Measurements from ENCODE around the gene NPNT. TPM values are rescaled to one million over a fixed set of nuclear protein-coding genes. Genes with fewer than 3 reads are reported as not detected.

NPNT gene
- total RNA-seq, 2 experiments from 2014 or later: not detected

DNA sequence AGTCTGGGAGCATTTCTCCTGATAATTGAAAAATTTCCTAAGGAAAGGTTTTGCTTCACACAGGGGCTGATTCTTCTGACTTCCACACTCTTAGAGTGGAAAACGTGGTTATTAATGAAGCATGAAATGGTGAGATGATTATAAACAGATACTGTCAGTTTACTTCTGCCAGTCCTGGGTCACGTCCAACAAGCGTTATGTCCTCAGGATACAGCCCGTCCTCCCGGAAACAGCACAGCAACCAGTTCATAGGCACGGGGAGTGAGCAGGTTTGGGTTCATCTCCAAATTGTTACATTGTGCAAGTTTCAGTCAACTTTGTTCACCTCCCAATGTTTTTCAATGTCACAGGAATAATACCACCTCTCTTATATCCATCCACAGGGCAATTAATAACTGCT lies 98.8 kb downstream of the NPNT start:
- H3K9me3 Mint-ChIP-seq: no peaks in the 10 kb centered on the region
- CTCF ChIA-PET: no interaction called here
- H3K4me1 Mint-ChIP-seq: no peaks in the 10 kb centered on the region
- H3K4me3 Mint-ChIP-seq: no peak overlapping the region
- POLR2A ChIA-PET: no interaction called here
- H3K36me3 Mint-ChIP-seq (ENCODE audit: low read depth): no peaks in the 10 kb centered on the region
- no peaks in the 10 kb centered on the region for H3K27me3 Mint-ChIP-seq
- H3K27ac Mint-ChIP-seq: no peak overlapping the region
- no peak for DNase-seq

DNA sequence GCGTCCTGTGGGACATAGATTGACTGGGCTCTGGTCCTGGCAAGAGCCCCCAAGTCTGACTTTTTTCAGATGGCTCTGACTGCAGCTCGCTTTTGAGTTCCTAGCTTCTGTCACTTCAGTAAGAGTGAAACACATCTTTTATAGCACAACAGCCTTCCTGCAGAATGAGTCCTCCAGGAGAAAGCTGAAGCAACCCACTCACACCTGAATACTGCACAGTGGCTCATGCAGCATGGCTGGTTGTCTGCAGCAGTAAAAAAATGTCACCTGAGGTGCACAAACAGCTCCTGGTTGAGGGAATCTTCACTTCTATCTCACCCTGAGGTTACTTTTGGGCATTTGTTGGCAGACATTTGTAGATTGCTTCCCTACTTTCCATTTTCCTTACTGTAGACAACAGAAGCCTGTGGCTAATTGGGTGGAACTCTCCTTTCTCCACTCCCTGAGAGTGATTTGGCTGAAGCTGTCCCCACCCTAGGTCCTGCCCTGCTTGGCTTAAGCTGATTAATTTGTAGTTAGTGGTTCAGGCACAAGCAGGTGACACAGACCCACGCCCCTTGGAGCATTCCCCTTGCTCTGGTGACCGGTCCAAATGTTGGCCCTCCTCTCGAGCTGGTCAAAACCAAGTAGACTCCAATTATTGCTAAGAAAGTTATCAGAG lies 99.7 kb downstream of the NPNT start:
- H3K4me1 Mint-ChIP-seq: no peaks in the 10 kb centered on the region
- no peak overlapping the region for H3K4me3 Mint-ChIP-seq
- H3K9me3 Mint-ChIP-seq: no peaks in the 10 kb centered on the region
- H3K36me3 Mint-ChIP-seq (ENCODE audit: low read depth): no peaks in the 10 kb centered on the region
- H3K27me3 Mint-ChIP-seq: no peaks in the 10 kb centered on the region
- no peak overlapping the region for H3K27ac Mint-ChIP-seq
- CTCF ChIA-PET: no interaction called here
- no peak for DNase-seq
- POLR2A ChIA-PET: no interaction called here

DNA sequence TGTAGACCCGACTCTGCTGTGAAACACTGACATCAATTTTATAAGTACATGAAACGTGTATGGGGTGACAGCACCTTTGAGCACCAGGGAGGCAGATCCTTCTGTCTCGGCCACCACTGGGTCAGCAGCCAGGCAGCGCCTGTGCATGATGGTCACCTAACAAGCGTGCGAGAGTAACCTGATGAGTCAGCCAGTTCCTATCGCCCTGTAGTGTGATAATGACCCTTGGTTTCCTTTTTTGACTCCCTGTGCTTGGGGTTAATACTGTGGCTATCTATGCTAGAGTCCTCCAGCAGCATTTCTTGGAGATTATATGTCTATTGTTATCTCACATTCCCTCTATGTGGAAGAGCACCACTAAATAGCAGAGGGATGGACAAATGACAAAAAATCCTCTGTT lies 101.6 kb downstream of the NPNT start:
- Mint-ChIP-seq H3K36me3 (ENCODE audit: low read depth) (no peaks in the 10 kb centered on the region), H3K4me1 (no peaks in the 10 kb centered on the region), H3K27me3 (no peaks in the 10 kb centered on the region), H3K27ac (no peak overlapping the region), H3K4me3 (no peak overlapping the region), H3K9me3 (no peaks in the 10 kb centered on the region)
- no peak for DNase-seq
- ChIA-PET CTCF (no interaction called here), POLR2A (no interaction called here)

DNA sequence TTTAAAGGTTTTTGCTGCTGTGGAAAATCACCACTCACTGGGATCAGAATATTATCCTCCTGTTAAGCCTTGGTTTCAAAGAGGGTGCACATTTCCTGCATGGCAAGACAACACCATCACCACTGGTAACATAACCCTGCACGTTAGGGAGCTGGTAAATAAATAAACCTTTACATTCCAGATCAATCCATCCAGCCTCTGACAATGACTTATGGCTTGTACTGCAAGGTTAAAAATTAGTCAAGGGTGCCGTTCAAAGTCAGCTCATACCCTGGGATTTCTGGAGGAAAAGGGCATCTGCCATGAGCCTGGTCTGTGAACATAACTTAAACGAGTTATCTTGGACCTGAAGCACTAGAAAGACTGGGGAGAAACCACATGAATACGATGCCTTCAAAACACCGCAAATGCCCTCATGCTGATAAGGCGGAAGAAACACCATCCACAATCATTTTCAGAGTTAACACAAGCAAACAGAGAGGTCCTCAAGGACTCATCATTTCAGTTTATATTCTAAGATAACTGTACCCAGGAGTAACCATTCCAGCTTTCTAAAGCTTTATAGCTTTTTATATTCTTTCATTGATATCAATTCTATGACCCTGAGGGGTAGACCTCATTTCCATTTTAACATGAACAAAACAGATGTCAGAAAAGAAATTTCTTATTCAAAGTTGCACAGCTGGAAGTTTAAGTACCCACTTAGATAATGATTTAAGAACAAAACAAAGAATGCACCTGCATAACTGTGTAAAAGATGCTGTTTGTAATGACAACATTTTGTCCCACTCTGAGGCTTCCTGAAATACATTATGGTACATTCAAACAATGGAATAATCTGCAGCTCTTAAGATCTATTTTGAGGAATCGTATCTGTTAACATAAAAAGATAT lies 103.1 kb downstream of the NPNT start:
- Mint-ChIP-seq H3K27me3 (no peaks in the 10 kb centered on the region), H3K4me3 (no peak overlapping the region), H3K4me1 (no peaks in the 10 kb centered on the region), H3K9me3 (no peaks in the 10 kb centered on the region), H3K27ac (no peak overlapping the region), H3K36me3 (ENCODE audit: low read depth) (no peaks in the 10 kb centered on the region)
- POLR2A ChIA-PET: no interaction called here
- CTCF ChIA-PET: no interaction called here
- DNase-seq: no peak

DNA sequence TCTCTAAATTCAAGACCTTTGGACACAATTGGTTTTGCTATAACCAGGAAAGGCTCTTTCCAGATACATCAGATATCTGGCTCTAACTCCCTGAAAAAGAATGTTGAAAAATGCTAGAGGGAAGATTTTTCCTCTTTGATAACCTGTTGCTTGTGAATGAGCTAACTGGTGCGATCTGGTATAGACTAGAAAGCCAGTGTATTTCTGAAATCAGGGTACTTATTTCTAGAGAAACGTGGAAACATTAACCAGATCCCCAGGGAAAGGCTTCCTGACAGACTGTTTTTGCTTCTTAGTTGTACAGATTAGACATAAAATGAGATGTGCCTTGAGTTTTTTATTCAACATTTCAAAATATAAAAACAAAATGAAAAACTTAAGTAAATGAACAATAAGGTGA lies 107.7 kb downstream of the NPNT start:
- Mint-ChIP-seq H3K9me3 (no peaks in the 10 kb centered on the region), H3K36me3 (ENCODE audit: low read depth) (no peaks in the 10 kb centered on the region), H3K27me3 (no peaks in the 10 kb centered on the region), H3K27ac (no peak overlapping the region), H3K4me3 (no peak overlapping the region), H3K4me1 (no peaks in the 10 kb centered on the region)
- no peak for DNase-seq
- ChIA-PET POLR2A (no interaction called here), CTCF (no interaction called here)

DNA sequence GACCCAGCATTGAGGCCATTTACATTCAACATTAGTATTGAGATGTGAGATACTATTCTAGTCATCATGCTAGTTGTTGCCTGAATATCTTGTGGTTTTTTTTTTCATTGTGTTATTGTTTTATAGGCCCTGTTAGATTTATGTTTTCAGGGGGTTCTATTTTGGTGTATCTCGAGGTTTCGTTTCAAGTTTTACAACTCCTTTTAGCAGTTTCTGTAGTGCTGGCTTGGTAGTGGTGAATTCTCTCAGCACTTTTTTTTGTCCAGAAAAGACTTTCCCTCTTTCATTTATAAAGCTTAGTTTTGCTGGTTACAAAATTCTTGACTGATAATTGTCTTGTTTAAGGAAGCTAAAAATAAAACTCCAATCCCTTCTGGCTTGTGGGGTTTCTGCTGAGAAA lies 115.5 kb downstream of the NPNT start:
- ChIA-PET POLR2A (no interaction called here), CTCF (no interaction called here)
- Mint-ChIP-seq H3K36me3 (ENCODE audit: low read depth) (no peaks in the 10 kb centered on the region), H3K9me3 (peaks cover 7% of the 10 kb centered on the region), H3K4me3 (no peak overlapping the region), H3K4me1 (no peaks in the 10 kb centered on the region), H3K27ac (no peak overlapping the region), H3K27me3 (no peaks in the 10 kb centered on the region)
- DNase-seq: no peak

DNA sequence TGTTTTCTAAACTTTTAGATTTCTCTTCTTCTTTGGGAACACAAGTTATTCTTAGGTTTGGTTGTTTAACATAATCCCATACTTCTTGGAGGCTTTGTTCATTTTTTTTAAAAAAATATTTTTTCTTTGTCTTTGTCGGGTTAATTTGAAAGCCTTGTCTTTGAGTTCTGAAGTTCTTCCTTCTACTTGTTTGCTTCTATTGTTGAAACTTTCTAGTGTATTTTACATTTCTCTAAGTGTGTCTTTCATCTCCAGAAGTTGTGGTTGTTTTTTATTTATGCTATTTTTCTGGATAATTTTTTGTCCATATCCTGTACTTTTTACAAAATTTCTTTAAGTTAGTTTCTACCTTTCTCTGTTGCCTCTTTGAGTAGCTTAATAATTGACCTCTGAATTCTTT lies 116.1 kb downstream of the NPNT start:
- Mint-ChIP-seq H3K27me3 (no peaks in the 10 kb centered on the region), H3K27ac (no peak overlapping the region), H3K4me3 (no peak overlapping the region), H3K4me1 (no peaks in the 10 kb centered on the region), H3K9me3 (peaks cover 7% of the 10 kb centered on the region), H3K36me3 (ENCODE audit: low read depth) (no peaks in the 10 kb centered on the region)
- POLR2A ChIA-PET: no interaction called here
- CTCF ChIA-PET: no interaction called here
- DNase-seq: no peak

DNA sequence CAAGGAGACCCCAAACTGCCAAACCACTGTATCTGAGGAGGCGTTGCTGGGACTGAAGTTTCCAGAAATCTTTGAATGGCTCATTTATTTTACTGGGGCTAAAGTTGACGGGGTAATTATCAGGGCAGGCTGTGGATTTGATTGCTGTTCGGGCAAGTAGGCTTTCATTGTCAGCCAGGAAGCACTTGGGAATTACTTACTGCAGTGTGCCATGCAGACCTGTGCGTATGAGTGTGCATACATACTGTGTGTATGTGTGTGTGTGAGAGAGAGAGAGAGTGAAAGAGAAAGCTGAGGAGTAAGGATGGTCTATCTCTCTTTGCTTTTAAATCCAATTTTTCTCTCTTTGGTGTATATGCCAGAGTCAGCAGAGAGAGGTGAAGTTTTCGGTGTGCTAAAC lies 122.7 kb downstream of the NPNT start:
- H3K27ac Mint-ChIP-seq: no peak overlapping the region
- ChIA-PET POLR2A (no interaction called here), CTCF (no interaction called here)
- DNase-seq: no peak
- H3K4me1 Mint-ChIP-seq: no peaks in the 10 kb centered on the region
- no peak overlapping the region for H3K4me3 Mint-ChIP-seq
- no peaks in the 10 kb centered on the region for H3K27me3 Mint-ChIP-seq
- H3K9me3 Mint-ChIP-seq: peaks cover 2% of the 10 kb centered on the region
- H3K36me3 Mint-ChIP-seq (ENCODE audit: low read depth): no peaks in the 10 kb centered on the region

DNA sequence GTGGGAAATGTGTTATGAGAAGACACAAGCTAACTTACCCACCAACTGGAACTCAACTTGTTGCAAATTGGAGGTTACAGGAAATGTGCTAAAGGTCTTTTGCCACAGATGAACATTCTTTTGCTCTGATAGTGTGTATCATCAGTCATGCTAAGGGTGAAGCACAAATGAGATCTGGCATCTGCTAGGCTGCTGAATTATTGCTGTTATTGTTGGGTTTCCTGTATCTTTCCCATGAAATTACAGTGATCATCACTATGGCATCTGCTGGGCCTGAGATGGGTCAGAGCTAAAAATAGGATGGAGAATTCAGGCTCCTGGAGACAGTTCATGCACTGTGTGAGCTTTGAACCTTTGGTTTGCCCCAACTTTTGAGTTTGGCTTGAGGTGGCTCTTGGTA lies 124.5 kb downstream of the NPNT start:
- Mint-ChIP-seq H3K27me3 (no peaks in the 10 kb centered on the region), H3K4me3 (no peak overlapping the region), H3K9me3 (peaks cover under 1% of the 10 kb centered on the region), H3K27ac (no peak overlapping the region), H3K36me3 (ENCODE audit: low read depth) (no peaks in the 10 kb centered on the region), H3K4me1 (no peaks in the 10 kb centered on the region)
- CTCF ChIA-PET: no interaction called here
- DNase-seq: no peak
- POLR2A ChIA-PET: no interaction called here

Other genes starting within 250 kb of the NPNT start
- 10 to 100 TPM; 19.2 to 19.4 TPM for gene INTS12, start 186.8 kb upstream of the NPNT start, total RNA-seq
- 10 to 100 TPM in 1 of 2 experiments, 1 to 10 TPM in 1; 9.9 to 13.8 TPM for gene GSTCD, start 186.7 kb upstream of the NPNT start, total RNA-seq

Measured in activated CD4-positive, alpha-beta memory T cell treated with anti-CD3 and anti-CD28 coated beads, Interleukin-2, amount 10 ng/mL, durations not matched to agents 7 days and 5 days (primary cell).